ENCODE measurements around the gene CSNK1G2.

GRCh38 chr19:1912760-1913505 is 28.0 kb upstream of the CSNK1G2 start:
- TF ChIP-seq, protein P1, sequence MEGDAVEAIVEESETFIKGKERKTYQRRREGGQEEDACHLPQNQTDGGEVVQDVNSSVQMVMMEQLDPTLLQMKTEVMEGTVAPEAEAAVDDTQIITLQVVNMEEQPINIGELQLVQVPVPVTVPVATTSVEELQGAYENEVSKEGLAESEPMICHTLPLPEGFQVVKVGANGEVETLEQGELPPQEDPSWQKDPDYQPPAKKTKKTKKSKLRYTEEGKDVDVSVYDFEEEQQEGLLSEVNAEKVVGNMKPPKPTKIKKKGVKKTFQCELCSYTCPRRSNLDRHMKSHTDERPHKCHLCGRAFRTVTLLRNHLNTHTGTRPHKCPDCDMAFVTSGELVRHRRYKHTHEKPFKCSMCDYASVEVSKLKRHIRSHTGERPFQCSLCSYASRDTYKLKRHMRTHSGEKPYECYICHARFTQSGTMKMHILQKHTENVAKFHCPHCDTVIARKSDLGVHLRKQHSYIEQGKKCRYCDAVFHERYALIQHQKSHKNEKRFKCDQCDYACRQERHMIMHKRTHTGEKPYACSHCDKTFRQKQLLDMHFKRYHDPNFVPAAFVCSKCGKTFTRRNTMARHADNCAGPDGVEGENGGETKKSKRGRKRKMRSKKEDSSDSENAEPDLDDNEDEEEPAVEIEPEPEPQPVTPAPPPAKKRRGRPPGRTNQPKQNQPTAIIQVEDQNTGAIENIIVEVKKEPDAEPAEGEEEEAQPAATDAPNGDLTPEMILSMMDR (IDR thresholded peaks at IDR 0.05), result no peak
- TF ChIP-seq MLX (CRISPR knock-in tag; IDR thresholded peaks at IDR 0.05) (no peak), ESRRA (CRISPR knock-in tag; IDR thresholded peaks at IDR 0.05; ENCODE audit: borderline replicate concordance) (no peak), TEAD4 (CRISPR knock-in tag; IDR thresholded peaks at IDR 0.05) (no peak), TP53 (CRISPR knock-in tag; IDR thresholded peaks at IDR 0.05) (no peak), NR1H2 (CRISPR knock-in tag; IDR thresholded peaks at IDR 0.05) (no peak), ZNF121 (CRISPR knock-in tag; IDR thresholded peaks at IDR 0.05) (no peak), HMGXB4 (CRISPR knock-in tag; IDR thresholded peaks at IDR 0.05) (no peak)
- TF ChIP-seq, protein P2, sequence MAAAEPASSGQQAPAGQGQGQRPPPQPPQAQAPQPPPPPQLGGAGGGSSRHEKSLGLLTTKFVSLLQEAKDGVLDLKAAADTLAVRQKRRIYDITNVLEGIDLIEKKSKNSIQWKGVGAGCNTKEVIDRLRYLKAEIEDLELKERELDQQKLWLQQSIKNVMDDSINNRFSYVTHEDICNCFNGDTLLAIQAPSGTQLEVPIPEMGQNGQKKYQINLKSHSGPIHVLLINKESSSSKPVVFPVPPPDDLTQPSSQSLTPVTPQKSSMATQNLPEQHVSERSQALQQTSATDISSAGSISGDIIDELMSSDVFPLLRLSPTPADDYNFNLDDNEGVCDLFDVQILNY (CRISPR knock-in tag; IDR thresholded peaks at IDR 0.05), result no peak
- TF ChIP-seq, protein P3, sequence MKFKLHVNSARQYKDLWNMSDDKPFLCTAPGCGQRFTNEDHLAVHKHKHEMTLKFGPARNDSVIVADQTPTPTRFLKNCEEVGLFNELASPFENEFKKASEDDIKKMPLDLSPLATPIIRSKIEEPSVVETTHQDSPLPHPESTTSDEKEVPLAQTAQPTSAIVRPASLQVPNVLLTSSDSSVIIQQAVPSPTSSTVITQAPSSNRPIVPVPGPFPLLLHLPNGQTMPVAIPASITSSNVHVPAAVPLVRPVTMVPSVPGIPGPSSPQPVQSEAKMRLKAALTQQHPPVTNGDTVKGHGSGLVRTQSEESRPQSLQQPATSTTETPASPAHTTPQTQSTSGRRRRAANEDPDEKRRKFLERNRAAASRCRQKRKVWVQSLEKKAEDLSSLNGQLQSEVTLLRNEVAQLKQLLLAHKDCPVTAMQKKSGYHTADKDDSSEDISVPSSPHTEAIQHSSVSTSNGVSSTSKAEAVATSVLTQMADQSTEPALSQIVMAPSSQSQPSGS (CRISPR knock-in tag; IDR thresholded peaks at IDR 0.05; ENCODE audit: borderline replicate concordance, low read depth), result no peak
- TF ChIP-seq, protein P4, sequence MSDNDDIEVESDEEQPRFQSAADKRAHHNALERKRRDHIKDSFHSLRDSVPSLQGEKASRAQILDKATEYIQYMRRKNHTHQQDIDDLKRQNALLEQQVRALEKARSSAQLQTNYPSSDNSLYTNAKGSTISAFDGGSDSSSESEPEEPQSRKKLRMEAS (CRISPR knock-in tag; IDR thresholded peaks at IDR 0.05), result no peak
- TF ChIP-seq, protein P5, sequence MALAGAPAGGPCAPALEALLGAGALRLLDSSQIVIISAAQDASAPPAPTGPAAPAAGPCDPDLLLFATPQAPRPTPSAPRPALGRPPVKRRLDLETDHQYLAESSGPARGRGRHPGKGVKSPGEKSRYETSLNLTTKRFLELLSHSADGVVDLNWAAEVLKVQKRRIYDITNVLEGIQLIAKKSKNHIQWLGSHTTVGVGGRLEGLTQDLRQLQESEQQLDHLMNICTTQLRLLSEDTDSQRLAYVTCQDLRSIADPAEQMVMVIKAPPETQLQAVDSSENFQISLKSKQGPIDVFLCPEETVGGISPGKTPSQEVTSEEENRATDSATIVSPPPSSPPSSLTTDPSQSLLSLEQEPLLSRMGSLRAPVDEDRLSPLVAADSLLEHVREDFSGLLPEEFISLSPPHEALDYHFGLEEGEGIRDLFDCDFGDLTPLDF (CRISPR knock-in tag; IDR thresholded peaks at IDR 0.05), result no peak

Measured in WTC11 (cell line).